Transverse colon (tissue), 3 donors: Measurements from ENCODE around the gene ARHGAP24.

ENCODE experiments used
- CTCF ChIP-seq, 5 experiments: fragments of 200-600 bp in 3 of 5; fragments of 450-650 bp in 2 of 5; sonication (generic) in 3 of 5; IDR thresholded peaks; 1 replicate in 2 of 5; 2 replicates in 3 of 5; pipeline ENCODE4 v1.5.1; 2016 to 2017; ENCODE audit warnings: antibody characterized with exemption in 5 of 5, inconsistent platforms in 3 of 5, mild to moderate bottlenecking in 2 of 5, moderate library complexity in 1 of 5
- POLR2A ChIP-seq: fragments of 450-650 bp; IDR thresholded peaks from one replicate; pipeline ENCODE4 v1.6.1; 2016; ENCODE audit warnings: antibody characterized with exemption, mild to moderate bottlenecking, moderate library complexity

GRCh38 chr4:85741381-85741780, 266.4 kb downstream of the ARHGAP24 start:
- no peak for TF ChIP-seq POLR2A
- no peak for TF ChIP-seq CTCF (IDR thresholded peaks at IDR 0.05)
